Pancreas (tissue), 10 donors: ENCODE data around the gene DNAAF5. TPM values are rescaled to one million over a fixed set of nuclear protein-coding genes. Genes with fewer than 3 reads are reported as not detected.
A peak's percentile ranks its signal among the peaks of the same experiment; 100 is the strongest.

ENCODE experiments used
- ATAC-seq, 4 donors: fragments of 200-7000 bp; cut with Tn5 transposase; one replicate each; pipeline versions ENCODE4 v1.8.0 to v1.9.1; 2020; ENCODE audit warnings: mild to moderate bottlenecking in 4 of 4, moderate library complexity in 4 of 4
- DNase-seq, 6 donors: peaks; one replicate each; pipeline ENCODE4 v3.0.0-alpha.2; 2020
- FAIRE-seq: peaks from 2 replicates; lab custom pipeline; 2012; peaks lifted over from hg19 to GRCh38; lab: Jason Lieb, UNC
- H3K27ac ChIP-seq, 4 donors: fragments of 200-600 bp; sonication (generic); 1 replicate in 3 of 4; 2 replicates in 1 of 4; pipeline versions ENCODE4 v1.5.0 to v1.8.0; 2020
- H3K27me3 ChIP-seq, 4 donors: fragments of 200-600 bp; one replicate each; pipeline ENCODE4 v1.8.0; 2021
- H3K36me3 ChIP-seq, 3 donors: fragments of 200-600 bp; sonication (generic) in 1 of 3; one replicate each; pipeline versions ENCODE4 v1.5.0 to v1.8.0; 2020 to 2021
- H3K4me1 ChIP-seq, 3 donors: fragments of 200-600 bp; one replicate each; pipeline ENCODE4 v1.8.0; 2021
- H3K4me3 ChIP-seq, 4 donors: fragments of 200-600 bp; sonication (generic) in 2 of 4; one replicate each; pipeline versions ENCODE4 v1.5.0 to v1.8.0; 2020 to 2021
- H3K9me3 ChIP-seq, 4 donors: fragments of 200-600 bp; one replicate each; pipeline ENCODE4 v1.8.0; 2021
- WGBS, 2 donors: extraction: QIAGEN DNeasy Blood & Tissue Kit; methylation state at CpG; one replicate each; pipeline ENCODE4 v1.1.7; 2013; 5-methylcytosine and 5-hydroxymethylcytosine counted together
- intact Hi-C, 3 donors: fragments of 100-400 bp; cut with DNase I; formaldehyde crosslinking; loops; one replicate each; pipeline versions ENCODE4 v1.11.1 to v1.14.2; 2022
- polyA plus RNA-seq, 2 donors: library from polyadenylated mRNA; stranded (reverse); fragments of 200-250 nt; gene quantifications; one replicate each; pipeline ENCODE4 v1.2.3, GENCODE V29; 2013
- total RNA-seq, 6 donors: library from RNA; stranded (reverse); fragmentation: NEBNext Ultra II Directional in 4 of 6; extraction: Animal tissue kit (Norgen Biotek cat#: 25700) in 4 of 6; gene quantifications; one replicate each; pipeline versions ENCODE4 v1.2.1 to v1.2.4, GENCODE V29; 2021 to 2023
- TF ChIP-seq, protein P1 (sequence below), 4 donors: fragments of 200-600 bp; sonication (generic) in 3 of 4; IDR thresholded peaks; one replicate each; pipeline versions ENCODE4 v1.5.0 to v1.8.0; 2021; ENCODE audit warnings: antibody characterized with exemption in 4 of 4
- donor health status: healthy with polysubstance abuse.
- donor health status: DM: no; HTN: no; CAD: no; lungs with moderate emphysema.
- donor health status: DM: no; HTN: no; CAD: no.
- donor health status: control.
- donor health status: control.
- donor health status: Bipolar disorder and iron deficiency.
- donor health status: DM: yes; HTN: yes; CAD: no.
- donor health status: DM: no; HTN: no; CAD: no.
- donor health status: DM: no; HTN: no; CAD: no.
- donor health status: DM: yes; HTN: yes; CAD: no.

The DNAAF5 gene
- total and polyA plus RNA-seq, 8 donors = 7.7 to 16.6 (median 11.8) TPM

DNA sequence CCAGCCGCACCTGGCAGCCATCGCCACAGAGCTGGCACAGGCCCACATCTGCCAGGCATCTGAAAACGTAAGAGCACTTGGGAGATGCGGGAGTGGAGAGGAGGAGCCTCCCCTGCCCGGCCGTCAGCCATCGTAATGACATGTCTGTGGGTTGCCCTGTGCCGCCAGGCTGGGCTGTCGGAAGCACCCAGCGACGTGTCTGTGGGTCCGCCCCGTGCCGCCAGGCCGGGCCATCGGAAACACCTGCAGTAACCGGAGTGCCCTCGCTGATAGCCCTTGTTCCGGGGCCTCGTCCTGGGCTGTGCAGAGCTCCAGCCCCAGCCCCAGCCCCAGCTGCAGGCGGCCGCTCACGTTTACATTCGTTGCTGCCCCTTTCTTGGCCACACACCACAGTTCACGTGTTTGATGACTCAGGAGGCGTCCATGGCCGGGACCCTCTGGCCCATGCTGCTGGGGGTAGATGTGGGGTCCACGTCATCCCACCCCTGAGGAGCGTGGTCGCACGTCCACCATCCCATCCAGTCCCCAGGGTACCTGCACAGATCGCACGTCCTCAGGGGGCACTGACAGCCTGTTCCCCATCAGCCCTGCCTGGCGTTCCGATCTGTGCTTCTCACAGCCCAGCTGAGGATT lies 30.5 kb downstream of the DNAAF5 start:
- 96% methylated on average over 35 of the region's 35 CpGs for WGBS, 2 donors
- DNase-seq = peak in 3 of 6 donors; percentile 29 to 57 (median 47)
- intact Hi-C loops = no loop called here
- H3K27me3 ChIP-seq = no peaks in the 10 kb centered on the region
- no peak overlapping the region for H3K4me3 ChIP-seq
- no peak overlapping the region for H3K27ac ChIP-seq
- TF ChIP-seq, protein P1, sequence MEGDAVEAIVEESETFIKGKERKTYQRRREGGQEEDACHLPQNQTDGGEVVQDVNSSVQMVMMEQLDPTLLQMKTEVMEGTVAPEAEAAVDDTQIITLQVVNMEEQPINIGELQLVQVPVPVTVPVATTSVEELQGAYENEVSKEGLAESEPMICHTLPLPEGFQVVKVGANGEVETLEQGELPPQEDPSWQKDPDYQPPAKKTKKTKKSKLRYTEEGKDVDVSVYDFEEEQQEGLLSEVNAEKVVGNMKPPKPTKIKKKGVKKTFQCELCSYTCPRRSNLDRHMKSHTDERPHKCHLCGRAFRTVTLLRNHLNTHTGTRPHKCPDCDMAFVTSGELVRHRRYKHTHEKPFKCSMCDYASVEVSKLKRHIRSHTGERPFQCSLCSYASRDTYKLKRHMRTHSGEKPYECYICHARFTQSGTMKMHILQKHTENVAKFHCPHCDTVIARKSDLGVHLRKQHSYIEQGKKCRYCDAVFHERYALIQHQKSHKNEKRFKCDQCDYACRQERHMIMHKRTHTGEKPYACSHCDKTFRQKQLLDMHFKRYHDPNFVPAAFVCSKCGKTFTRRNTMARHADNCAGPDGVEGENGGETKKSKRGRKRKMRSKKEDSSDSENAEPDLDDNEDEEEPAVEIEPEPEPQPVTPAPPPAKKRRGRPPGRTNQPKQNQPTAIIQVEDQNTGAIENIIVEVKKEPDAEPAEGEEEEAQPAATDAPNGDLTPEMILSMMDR (IDR thresholded peaks at IDR 0.05) = no peak
- peaks cover 3 to 39% (median 22%) of the 10 kb centered on the region in 3 donors for H3K36me3 ChIP-seq
- no peak for FAIRE-seq
- no peak for ATAC-seq
- H3K9me3 ChIP-seq = no peaks in the 10 kb centered on the region
- no peaks in the 10 kb centered on the region for H3K4me1 ChIP-seq

DNA sequence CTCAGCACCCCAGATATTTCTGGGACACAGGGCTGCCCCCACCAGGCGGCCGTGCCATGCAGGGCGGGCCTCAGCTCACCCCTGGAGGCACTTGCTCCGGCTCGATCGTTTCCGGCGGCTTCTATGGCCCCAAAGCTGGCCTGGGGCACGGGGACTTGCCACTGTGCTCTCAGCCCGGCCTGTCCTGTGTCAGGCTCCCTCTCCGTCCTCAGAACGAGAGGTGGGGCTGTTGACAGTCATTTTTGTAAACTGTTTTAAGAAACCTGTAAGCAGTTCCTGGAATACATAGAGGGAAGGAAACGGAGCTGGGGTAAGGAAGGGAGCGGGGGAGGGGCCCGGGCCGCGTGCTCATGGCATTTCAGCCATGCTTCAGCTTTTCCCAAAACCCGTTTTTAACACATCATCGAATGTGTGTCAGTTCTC lies 31.3 kb downstream of the DNAAF5 start:
- Histone ChIP-seq H3K36me3 (peaks cover 3 to 39% (median 25%) of the 10 kb centered on the region in 3 donors), H3K9me3 (no peaks in the 10 kb centered on the region), H3K27me3 (no peaks in the 10 kb centered on the region), H3K4me3 (no peak overlapping the region), H3K27ac (no peak overlapping the region), H3K4me1 (no peaks in the 10 kb centered on the region)
- 90 to 95% methylated on average over 19 of the region's 19 CpGs for WGBS, 2 donors
- intact Hi-C loops = no loop called here
- FAIRE-seq (no peak), DNase-seq (peak in 3 of 6 donors; percentile 14 to 41 (median 40)), ATAC-seq (no peak)
- TF ChIP-seq, protein P1 (IDR thresholded peaks at IDR 0.05) = no peak

DNA sequence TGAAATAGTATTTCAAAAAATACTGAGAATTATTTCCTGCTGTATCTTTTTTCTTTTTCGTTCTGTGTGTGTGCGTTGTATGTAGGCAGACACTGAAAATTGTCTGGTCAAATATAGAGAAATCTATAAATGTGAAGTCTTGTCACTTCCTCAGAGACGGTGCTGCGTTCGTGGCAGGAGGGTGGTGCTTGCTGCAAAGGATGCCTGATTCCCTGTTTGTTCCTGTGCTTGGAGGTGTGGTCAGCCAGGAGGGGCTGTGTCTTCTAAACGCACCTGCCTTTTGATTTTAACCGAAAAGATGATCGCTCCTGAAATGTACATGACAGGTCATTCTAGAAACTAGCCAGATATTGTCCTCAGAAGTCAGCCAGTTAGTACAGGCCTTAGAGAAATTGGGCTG lies 33.1 kb downstream of the DNAAF5 start:
- TF ChIP-seq, protein P1 (IDR thresholded peaks at IDR 0.05) = no peak
- FAIRE-seq = no peak
- peak in 1 of 6 donors; percentile 19 for DNase-seq
- no peak for ATAC-seq
- Histone ChIP-seq H3K4me3 (no peak overlapping the region), H3K36me3 (peaks cover 3 to 53% (median 35%) of the 10 kb centered on the region in 3 donors), H3K9me3 (no peaks in the 10 kb centered on the region), H3K27me3 (no peaks in the 10 kb centered on the region), H3K4me1 (no peaks in the 10 kb centered on the region), H3K27ac (no peak overlapping the region)
- intact Hi-C loops = no loop called here
- 89 to 94% methylated on average over 8 of the region's 8 CpGs for WGBS, 2 donors

DNA sequence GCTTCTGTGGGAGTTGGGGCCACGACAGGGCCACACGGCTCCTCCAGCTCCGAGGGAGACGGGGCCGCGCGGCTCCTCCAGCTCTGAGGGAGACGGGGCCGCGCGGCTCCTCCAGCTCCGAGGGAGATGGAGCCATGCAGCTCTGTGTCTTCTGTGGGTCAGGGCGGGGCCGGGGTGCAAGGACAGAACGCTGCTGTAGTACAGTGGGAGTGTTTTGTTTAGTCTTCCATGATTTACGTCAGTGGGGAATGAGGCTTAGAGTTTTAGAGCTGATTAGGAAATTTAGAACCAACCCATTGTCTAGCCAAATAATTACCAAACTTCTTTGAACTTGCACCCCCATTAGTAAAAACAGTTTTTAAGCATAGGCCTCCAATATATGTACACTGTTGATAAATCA lies 33.5 kb downstream of the DNAAF5 start:
- 94% methylated on average over 16 of the region's 16 CpGs for WGBS, 2 donors
- peaks cover 3 to 53% (median 35%) of the 10 kb centered on the region in 3 donors for H3K36me3 ChIP-seq
- no peak overlapping the region for H3K27ac ChIP-seq
- ATAC-seq (no peak), DNase-seq (peak in 3 of 6 donors; percentile 14 to 18 (median 14)), FAIRE-seq (no peak)
- no peak overlapping the region for H3K4me3 ChIP-seq
- H3K9me3 ChIP-seq = no peaks in the 10 kb centered on the region
- H3K4me1 ChIP-seq = no peaks in the 10 kb centered on the region
- intact Hi-C loops = no loop called here
- TF ChIP-seq, protein P1 (IDR thresholded peaks at IDR 0.05) = no peak
- no peaks in the 10 kb centered on the region for H3K27me3 ChIP-seq

DNA sequence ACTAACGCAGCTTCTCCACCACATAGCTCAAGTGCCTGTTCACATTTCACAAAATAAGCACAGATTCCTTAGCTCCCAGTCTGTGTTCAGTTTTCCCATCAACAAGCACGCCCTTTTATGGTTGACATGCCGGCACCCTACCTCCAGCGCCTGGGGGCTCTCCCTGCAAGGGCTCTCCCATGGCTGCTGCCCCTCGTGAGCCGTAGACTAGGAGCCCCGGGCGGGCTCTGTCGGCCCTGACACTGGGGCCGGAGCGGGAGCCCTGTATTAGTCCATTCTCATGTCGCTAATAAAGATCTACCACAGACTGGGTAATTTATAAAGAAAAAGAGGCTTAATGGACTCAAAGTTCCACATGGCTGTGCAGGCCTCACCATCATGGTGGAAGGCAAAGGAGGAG lies 34.6 kb downstream of the DNAAF5 start:
- FAIRE-seq = no peak
- intact Hi-C loops = no loop called here
- 95 to 96% methylated on average over 12 of the region's 12 CpGs for WGBS, 2 donors
- H3K4me1 ChIP-seq = no peaks in the 10 kb centered on the region
- TF ChIP-seq, protein P1 (IDR thresholded peaks at IDR 0.05) = no peak
- no peaks in the 10 kb centered on the region for H3K9me3 ChIP-seq
- no peak overlapping the region for H3K27ac ChIP-seq
- no peak overlapping the region for H3K4me3 ChIP-seq
- peak in 1 of 6 donors; percentile 31 for DNase-seq
- H3K27me3 ChIP-seq = no peaks in the 10 kb centered on the region
- peaks cover 3 to 57% (median 29%) of the 10 kb centered on the region in 3 donors for H3K36me3 ChIP-seq
- no peak for ATAC-seq
